Mesendoderm (in vitro differentiated cells): ENCODE measurements around the gene GRHPR.

ENCODE experiments used
- DNase-seq: peaks from one replicate; pipeline ENCODE4 v3.0.0; 2013
- H2AK5ac ChIP-seq: 2 replicates; pipeline ENCODE4 v1.6.1; 2013; ENCODE audit warnings: low read length, inconsistent platforms
- H2BK120ac ChIP-seq: 2 replicates; pipeline ENCODE4 v1.6.1; 2013; ENCODE audit warnings: low read depth, mild to moderate bottlenecking, low read length, moderate library complexity, mixed read lengths
- H2BK15ac ChIP-seq: replicated peaks from 2 replicates; pipeline ENCODE4 v1.6.1; 2013; ENCODE audit warnings: low read depth, mild to moderate bottlenecking, moderate library complexity
- H2BK5ac ChIP-seq: 2 replicates; pipeline ENCODE4 v1.6.1; 2013; ENCODE audit warnings: low read length, inconsistent platforms
- H3K18ac ChIP-seq: 2 replicates; pipeline ENCODE4 v1.6.1; 2013; ENCODE audit warnings: mild to moderate bottlenecking, low read length, mixed read lengths
- H3K23ac ChIP-seq: one replicate; pipeline ENCODE4 v1.6.1; 2013; ENCODE audit warnings: low read length
- H3K27ac ChIP-seq: 2 replicates; pipeline ENCODE4 v1.5.1; 2013; ENCODE audit warnings: low read depth, mild to moderate bottlenecking, inconsistent platforms, low read length, moderate library complexity
- H3K27me3 ChIP-seq: 2 replicates; pipeline ENCODE4 v1.6.1; 2013; ENCODE audit warnings: low read length, control low read depth, mild to moderate bottlenecking, inconsistent platforms; ENCODE audit not compliant: insufficient read depth, poor library complexity
- H3K36me3 ChIP-seq: 2 replicates; pipeline ENCODE4 v1.6.1; 2013; ENCODE audit warnings: low read length, inconsistent platforms; ENCODE audit not compliant: control insufficient read depth, insufficient read depth
- H3K4ac ChIP-seq: one replicate; pipeline ENCODE4 v1.6.1; 2013; ENCODE audit warnings: low read depth, mild to moderate bottlenecking, low read length, moderate library complexity
- H3K4me1 ChIP-seq: 2 replicates; pipeline ENCODE4 v1.6.1; 2013; ENCODE audit warnings: low read depth, low read length, inconsistent platforms; ENCODE audit not compliant: control insufficient read depth
- H3K4me2 ChIP-seq: 2 replicates; pipeline ENCODE4 v1.6.1; 2013; ENCODE audit warnings: low read length
- H3K4me3 ChIP-seq: 2 replicates; pipeline ENCODE4 v1.5.1; 2013; ENCODE audit warnings: mild to moderate bottlenecking, low read length
- H3K56ac ChIP-seq: one replicate; pipeline ENCODE4 v1.6.1; 2013; ENCODE audit warnings: low read length
- H3K79me1 ChIP-seq: 2 replicates; pipeline ENCODE4 v1.6.1; 2013; ENCODE audit warnings: low read length, inconsistent platforms
- H3K79me2 ChIP-seq: 2 replicates; pipeline ENCODE4 v1.6.1; 2013; ENCODE audit warnings: mild to moderate bottlenecking, low read length; ENCODE audit not compliant: control insufficient read depth, insufficient read depth
- H3K9ac ChIP-seq: 2 replicates; pipeline ENCODE4 v1.6.1; 2013; ENCODE audit warnings: low read length, inconsistent platforms
- H4K5ac ChIP-seq: one replicate; pipeline ENCODE4 v1.6.1; 2013; ENCODE audit warnings: low read length
- H4K8ac ChIP-seq: one replicate; pipeline ENCODE4 v1.6.1; 2013; ENCODE audit warnings: low read depth, mild to moderate bottlenecking, control low read depth, low read length, moderate library complexity
- WGBS: extraction: QIAGEN DNeasy Blood & Tissue Kit; methylation state at CpG from one replicate; pipeline ENCODE4 v1.1.7; 2013; ENCODE audit warnings: low lambda C conversion rate, missing lambda C conversion rate; ENCODE audit not compliant: insufficient coverage; ENCODE audit errors: extremely low coverage; 5-methylcytosine and 5-hydroxymethylcytosine counted together

The GRHPR gene

GRCh38 chr9:37420271-37421215 lies 2.0 kb upstream of the GRHPR start:
- H3K27me3 ChIP-seq, result no peaks in the 10 kb centered on the region
- no peak overlapping the region for H3K56ac ChIP-seq
- H4K8ac ChIP-seq, result no peak overlapping the region
- WGBS, result no CpG with 5 or more reads among the region's 12 CpGs
- no peak overlapping the region for H4K5ac ChIP-seq
- peaks cover 20% of the 10 kb centered on the region for H3K79me2 ChIP-seq
- H3K27ac ChIP-seq, result no peak overlapping the region
- no peak for DNase-seq
- H3K4me1 ChIP-seq, result peaks cover 7% of the 10 kb centered on the region
- no peak overlapping the region for H3K9ac ChIP-seq
- no peak overlapping the region for H3K4me3 ChIP-seq
- no peak overlapping the region for H3K18ac ChIP-seq
- no peak overlapping the region for H3K4ac ChIP-seq
- no peak overlapping the region for H2BK5ac ChIP-seq
- peaks cover 20% of the 10 kb centered on the region for H3K79me1 ChIP-seq
- H2AK5ac ChIP-seq, result no peak overlapping the region
- H2BK15ac ChIP-seq, result no peak overlapping the region
- H3K4me2 ChIP-seq, result no peak overlapping the region
- no peak overlapping the region for H2BK120ac ChIP-seq
- H3K23ac ChIP-seq, result no peak overlapping the region
- no peaks in the 10 kb centered on the region for H3K36me3 ChIP-seq

- H3K4me1 ChIP-seq, result peaks cover 7% of the 10 kb centered on the region
- H3K56ac ChIP-seq, result peak overlapping the region; percentile 98
- no peak for DNase-seq
- H3K27me3 ChIP-seq, result no peaks in the 10 kb centered on the region
- H2BK15ac ChIP-seq, result no peak overlapping the region
- H2BK5ac ChIP-seq, result no peak overlapping the region
- peaks cover 21% of the 10 kb centered on the region for H3K79me1 ChIP-seq
- H3K4me3 ChIP-seq, result no peak overlapping the region
- WGBS, result no CpG with 5 or more reads among the region's 8 CpGs
- no peaks in the 10 kb centered on the region for H3K36me3 ChIP-seq
- H3K4me2 ChIP-seq, result peak overlapping the region; percentile 73
- peaks cover 20% of the 10 kb centered on the region for H3K79me2 ChIP-seq
- H4K5ac ChIP-seq, result peak overlapping the region; percentile 33
- H3K27ac ChIP-seq, result no peak overlapping the region
- peak overlapping the region; percentile 89 for H3K4ac ChIP-seq
- no peak overlapping the region for H2AK5ac ChIP-seq
- H3K9ac ChIP-seq, result peak overlapping the region; percentile 99
- H2BK120ac ChIP-seq, result no peak overlapping the region
- H3K23ac ChIP-seq, result peak overlapping the region; percentile 48
- H4K8ac ChIP-seq, result no peak overlapping the region
- H3K18ac ChIP-seq, result peak overlapping the region; percentile 62
These were observed 595 bp upstream of the GRHPR start for GRCh38 chr9:37421914-37422288.

- H3K4me1 ChIP-seq, result peaks cover 7% of the 10 kb centered on the region
- no peak for DNase-seq
- no peak overlapping the region for H2BK5ac ChIP-seq
- H3K23ac ChIP-seq, result no peak overlapping the region
- H3K18ac ChIP-seq, result no peak overlapping the region
- no peak overlapping the region for H3K27ac ChIP-seq
- H3K79me1 ChIP-seq, result peaks cover 21% of the 10 kb centered on the region
- WGBS, result no CpG with 5 or more reads among the region's 2 CpGs
- no peak overlapping the region for H2AK5ac ChIP-seq
- peaks cover 20% of the 10 kb centered on the region for H3K79me2 ChIP-seq
- H3K4ac ChIP-seq, result no peak overlapping the region
- H3K4me3 ChIP-seq, result no peak overlapping the region
- no peaks in the 10 kb centered on the region for H3K27me3 ChIP-seq
- H2BK15ac ChIP-seq, result no peak overlapping the region
- no peak overlapping the region for H4K8ac ChIP-seq
- H3K9ac ChIP-seq, result peak overlapping the region; percentile 99
- H2BK120ac ChIP-seq, result no peak overlapping the region
- peak overlapping the region; percentile 71 for H3K4me2 ChIP-seq
- peak overlapping the region; percentile 98 for H3K56ac ChIP-seq
- H4K5ac ChIP-seq, result no peak overlapping the region
- H3K36me3 ChIP-seq, result peaks cover 2% of the 10 kb centered on the region
These were observed 1.0 kb downstream of the GRHPR start for GRCh38 chr9:37423508-37423907.

- Histone ChIP-seq H3K36me3 (peaks cover 2% of the 10 kb centered on the region), H3K4me1 (peaks cover 7% of the 10 kb centered on the region), H2BK15ac (no peak overlapping the region), H2BK120ac (no peak overlapping the region), H3K4ac (no peak overlapping the region), H3K18ac (no peak overlapping the region), H2BK5ac (no peak overlapping the region), H3K23ac (no peak overlapping the region), H3K56ac (peak overlapping the region; percentile 42), H4K8ac (no peak overlapping the region), H3K79me1 (peaks cover 21% of the 10 kb centered on the region), H3K4me3 (no peak overlapping the region), H4K5ac (no peak overlapping the region), H2AK5ac (no peak overlapping the region), H3K79me2 (peaks cover 20% of the 10 kb centered on the region), H3K9ac (peak overlapping the region; percentile 29), H3K4me2 (peak overlapping the region; percentile 13), H3K27me3 (no peaks in the 10 kb centered on the region), H3K27ac (no peak overlapping the region)
- no peak for DNase-seq
- WGBS, result no CpG with 5 or more reads among the region's 8 CpGs
These were observed 1.7 kb downstream of the GRHPR start for GRCh38 chr9:37424204-37424685.

GRCh38 chr9:37424686-37425297 lies 2.3 kb downstream of the GRHPR start:
- Histone ChIP-seq H2BK15ac (no peak overlapping the region), H2BK120ac (no peak overlapping the region), H3K23ac (no peak overlapping the region), H4K8ac (no peak overlapping the region), H3K18ac (no peak overlapping the region), H3K36me3 (peaks cover 4% of the 10 kb centered on the region), H3K79me1 (peaks cover 21% of the 10 kb centered on the region), H3K4me2 (no peak overlapping the region), H3K4me1 (peaks cover 7% of the 10 kb centered on the region), H3K4ac (no peak overlapping the region), H3K56ac (peak overlapping the region; percentile 42), H3K4me3 (no peak overlapping the region), H3K79me2 (peaks cover 20% of the 10 kb centered on the region), H3K27me3 (no peaks in the 10 kb centered on the region), H3K27ac (no peak overlapping the region), H4K5ac (no peak overlapping the region), H2BK5ac (no peak overlapping the region), H2AK5ac (no peak overlapping the region), H3K9ac (peak overlapping the region; percentile 13)
- DNase-seq, result no peak
- no CpG with 5 or more reads among the region's 18 CpGs for WGBS
